SU-DHL-6 (cell line): ENCODE measurements around the gene PDE3A.

Experiments used
- H2AFZ ChIP-seq: fragments of 200-600 bp; sonication (generic); 2 replicates; pipeline ENCODE4 v1.6.1; 2014; ENCODE audit warnings: low read depth, mild to moderate bottlenecking, moderate library complexity, mixed read lengths, antibody characterized with exemption, low read length; ENCODE audit not compliant: severe bottlenecking
- H3F3A ChIP-seq: fragments of 200-600 bp; shearing (Covaris generic); 2 replicates; pipeline ENCODE4 v1.6.0; 2016; ENCODE audit warnings: antibody characterized with exemption, mild to moderate bottlenecking; ENCODE audit not compliant: insufficient read depth
- H3K27ac ChIP-seq: fragments of 200-600 bp; sonication (generic); 2 replicates; pipeline ENCODE4 v1.5.1; 2016; ENCODE audit warnings: low read depth, mild to moderate bottlenecking, low read length, moderate library complexity, mixed read lengths
- H3K27me3 ChIP-seq: fragments of 200-600 bp; sonication (generic), shearing (Covaris generic); 2 replicates; pipeline ENCODE4 v1.6.0; 2014; ENCODE audit warnings: mild to moderate bottlenecking, low read length
- H3K36me3 ChIP-seq: fragments of 200-600 bp; sonication (generic); 2 replicates; pipeline ENCODE4 v1.6.1; 2014; ENCODE audit warnings: mild to moderate bottlenecking, low read length, mixed read lengths
- H3K4me2 ChIP-seq: fragments of 300-600, 200-600 bp; shearing (Covaris generic), sonication (generic); 2 replicates; pipeline ENCODE4 v1.6.0; 2014; ENCODE audit warnings: low read length, low read depth, mild to moderate bottlenecking; ENCODE audit not compliant: poor library complexity, severe bottlenecking
- H3K4me3 ChIP-seq: fragments of 200-600 bp; sonication (generic); 2 replicates; pipeline ENCODE4 v1.5.1; 2014; ENCODE audit warnings: antibody characterized with exemption, low read length, mild to moderate bottlenecking, mixed read lengths; ENCODE audit not compliant: insufficient read depth, poor library complexity, severe bottlenecking
- H3K79me2 ChIP-seq: fragments of 200-600 bp; sonication (generic); 2 replicates; pipeline ENCODE4 v1.6.1; 2014; ENCODE audit warnings: mild to moderate bottlenecking, low read length, moderate library complexity; ENCODE audit not compliant: insufficient read depth
- H3K9ac ChIP-seq: fragments of 200-600 bp; sonication (generic); 2 replicates; pipeline ENCODE4 v1.7.0; 2014; ENCODE audit warnings: mild to moderate bottlenecking, low read length
- H3K9me2 ChIP-seq: fragments of 200-600 bp; sonication (generic); replicated peaks from 2 replicates; pipeline ENCODE4 v1.6.1; 2014; ENCODE audit warnings: low read length; ENCODE audit not compliant: insufficient read depth
- H3K9me3 ChIP-seq: fragments of 200-600 bp; sonication (generic); 2 replicates; pipeline ENCODE4 v1.6.1; 2014; ENCODE audit warnings: low read length, mixed read lengths; ENCODE audit not compliant: insufficient read depth
- H4K20me1 ChIP-seq: fragments of 200-600 bp; sonication (generic); 2 replicates; pipeline ENCODE4 v1.6.1; 2014; ENCODE audit warnings: low read depth, mild to moderate bottlenecking, antibody characterized with exemption, low read length, moderate library complexity, mixed read lengths
- CTCF ChIP-seq: fragments of 200-600 bp; sonication (generic); IDR thresholded peaks from one replicate; pipeline ENCODE4 v1.5.1; 2017; ENCODE audit warnings: antibody characterized with exemption, mild to moderate bottlenecking, low read length, moderate library complexity; ENCODE audit not compliant: insufficient read depth, poor library complexity, severe bottlenecking
- EZH2phosphoT487 ChIP-seq: fragments of 200-600 bp; sonication (generic), shearing (Covaris generic); conservative IDR thresholded peaks from 2 replicates; pipeline ENCODE4 v1.6.1; 2018; ENCODE audit warnings: mild to moderate bottlenecking, antibody characterized with exemption, low read length, moderate library complexity, mixed read lengths

PDE3A gene

GRCh38 chr12:20370866-20371519 is 2.7 kb downstream of the PDE3A start:
- no peak overlapping the region for H3K27ac ChIP-seq
- H3K9me2 ChIP-seq = no peaks in the 10 kb centered on the region
- no peaks in the 10 kb centered on the region for H3F3A ChIP-seq
- no peaks in the 10 kb centered on the region for H3K27me3 ChIP-seq
- no peak overlapping the region for H3K4me2 ChIP-seq
- no peaks in the 10 kb centered on the region for H3K79me2 ChIP-seq
- no peaks in the 10 kb centered on the region for H4K20me1 ChIP-seq
- no peak overlapping the region for H2AFZ ChIP-seq
- TF ChIP-seq EZH2phosphoT487 = no peak
- H3K9ac ChIP-seq = no peak overlapping the region
- H3K4me3 ChIP-seq = no peak overlapping the region
- no peaks in the 10 kb centered on the region for H3K9me3 ChIP-seq
- no peaks in the 10 kb centered on the region for H3K36me3 ChIP-seq

- Histone ChIP-seq H3K4me2 (no peak overlapping the region), H3K9ac (no peak overlapping the region), H2AFZ (no peak overlapping the region), H3K27me3 (no peaks in the 10 kb centered on the region), H3K79me2 (no peaks in the 10 kb centered on the region), H3F3A (no peaks in the 10 kb centered on the region), H3K27ac (no peak overlapping the region), H4K20me1 (no peaks in the 10 kb centered on the region), H3K9me3 (no peaks in the 10 kb centered on the region), H3K36me3 (no peaks in the 10 kb centered on the region), H3K4me3 (no peak overlapping the region), H3K9me2 (no peaks in the 10 kb centered on the region)
- TF ChIP-seq EZH2phosphoT487 = no peak
- TF ChIP-seq CTCF = no peak
These were observed 4.2 kb downstream of the PDE3A start for GRCh38 chr12:20372326-20373096.

GRCh38 chr12:20374795-20375194 is 6.5 kb downstream of the PDE3A start:
- Histone ChIP-seq H3K9ac (no peak overlapping the region), H3K4me3 (no peak overlapping the region), H3K79me2 (no peaks in the 10 kb centered on the region), H4K20me1 (no peaks in the 10 kb centered on the region), H3K27ac (no peak overlapping the region), H3K36me3 (no peaks in the 10 kb centered on the region), H3K9me3 (no peaks in the 10 kb centered on the region), H3K27me3 (no peaks in the 10 kb centered on the region), H3K9me2 (no peaks in the 10 kb centered on the region), H3K4me2 (no peak overlapping the region), H3F3A (no peaks in the 10 kb centered on the region), H2AFZ (no peak overlapping the region)
- TF ChIP-seq EZH2phosphoT487 (no peak), CTCF (no peak)

GRCh38 chr12:20375560-20375959 is 7.2 kb downstream of the PDE3A start:
- Histone ChIP-seq H4K20me1 (no peaks in the 10 kb centered on the region), H3K79me2 (no peaks in the 10 kb centered on the region), H3K9me3 (no peaks in the 10 kb centered on the region), H3K4me3 (no peak overlapping the region), H3K36me3 (no peaks in the 10 kb centered on the region), H3K9me2 (no peaks in the 10 kb centered on the region), H3K4me2 (no peak overlapping the region), H2AFZ (no peak overlapping the region), H3K27me3 (no peaks in the 10 kb centered on the region), H3K9ac (no peak overlapping the region), H3K27ac (no peak overlapping the region), H3F3A (no peaks in the 10 kb centered on the region)
- TF ChIP-seq CTCF (no peak), EZH2phosphoT487 (no peak)
